Naive B cell (primary cell): ENCODE data around the gene CLSTN2. TPM values are rescaled to one million over a fixed set of nuclear protein-coding genes. Genes with fewer than 3 reads are reported as not detected.

Experiments used
- ATAC-seq, 2 donors: fragments of 150-1000 bp; cut with Tn5 transposase; 2 replicates each; pipeline ENCODE4 v1.10.0; 2021; ENCODE audit warnings: low read depth in 2 of 2, mild to moderate bottlenecking in 2 of 2, moderate library complexity in 2 of 2
- DNase-seq: peaks from one replicate; pipeline ENCODE4 v3.0.0; 2022
- H3K27ac Mint-ChIP-seq, 6 donors: one replicate each; pipeline ENCODE4 v1.8.0; 2020 to 2022; ENCODE audit warnings: mild to moderate bottlenecking in 6 of 6, mixed read lengths in 6 of 6, moderate library complexity in 5 of 6, inconsistent platforms in 2 of 6
- H3K27me3 Mint-ChIP-seq, 3 donors: one replicate each; pipeline ENCODE4 v1.8.0; 2021 to 2022; ENCODE audit warnings: mixed read lengths in 3 of 3, mild to moderate bottlenecking in 1 of 3
- H3K36me3 Mint-ChIP-seq, 2 donors: one replicate each; pipeline ENCODE4 v1.8.0; 2020 to 2022; ENCODE audit warnings: mixed read lengths in 2 of 2, inconsistent platforms in 1 of 2, mild to moderate bottlenecking in 1 of 2
- H3K4me1 Mint-ChIP-seq, 3 donors: one replicate each; pipeline ENCODE4 v1.8.0; 2020 to 2022; ENCODE audit warnings: mixed read lengths in 3 of 3, inconsistent platforms in 1 of 3, mild to moderate bottlenecking in 1 of 3, moderate library complexity in 1 of 3
- H3K4me3 Mint-ChIP-seq, 8 donors: one replicate each; pipeline ENCODE4 v1.8.0; 2020 to 2022; ENCODE audit warnings: mild to moderate bottlenecking in 8 of 8, mixed read lengths in 8 of 8, moderate library complexity in 8 of 8, inconsistent platforms in 2 of 8
- H3K9me3 Mint-ChIP-seq, 7 donors: one replicate each; pipeline ENCODE4 v1.8.0; 2020 to 2022; ENCODE audit warnings: mixed read lengths in 7 of 7, mild to moderate bottlenecking in 5 of 7, inconsistent platforms in 2 of 7, moderate library complexity in 1 of 7
- polyA plus RNA-seq, 6 donors: library from polyadenylated mRNA; unstranded; fragments of 300-500 nt; fragmentation: Illumina TruSeq; gene quantifications; one replicate each; pipeline ENCODE4 v1.2.3, GENCODE V29; 2021; ENCODE audit warnings: low read depth in 6 of 6

CLSTN2 gene
- polyA plus RNA-seq, 6 donors from 2014 or later: not detected

DNA sequence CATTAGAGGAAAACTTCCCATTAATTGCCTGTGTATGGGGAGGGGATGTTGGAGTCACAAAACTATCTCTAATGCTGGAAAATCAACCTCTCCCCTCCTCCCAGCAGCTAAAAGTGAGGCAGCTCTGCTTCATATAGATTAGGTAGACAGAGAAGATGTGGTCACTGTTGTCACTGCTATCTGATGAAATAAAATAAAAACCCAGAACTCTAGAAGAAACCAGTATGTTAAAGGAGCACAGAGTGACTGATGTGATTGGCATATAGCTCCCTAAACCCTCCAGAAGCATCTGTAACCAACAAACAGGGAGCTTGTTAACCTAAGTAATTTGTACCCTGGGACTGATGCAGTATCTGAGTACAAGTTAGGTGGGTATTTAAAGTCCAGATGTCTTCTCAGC lies 531.0 kb downstream of the CLSTN2 start:
- Mint-ChIP-seq H3K4me1 (no peaks in the 10 kb centered on the region), H3K27me3 (peaks cover 0 to 5% (median 0%) of the 10 kb centered on the region in 3 donors)
- no peak for ATAC-seq

DNA sequence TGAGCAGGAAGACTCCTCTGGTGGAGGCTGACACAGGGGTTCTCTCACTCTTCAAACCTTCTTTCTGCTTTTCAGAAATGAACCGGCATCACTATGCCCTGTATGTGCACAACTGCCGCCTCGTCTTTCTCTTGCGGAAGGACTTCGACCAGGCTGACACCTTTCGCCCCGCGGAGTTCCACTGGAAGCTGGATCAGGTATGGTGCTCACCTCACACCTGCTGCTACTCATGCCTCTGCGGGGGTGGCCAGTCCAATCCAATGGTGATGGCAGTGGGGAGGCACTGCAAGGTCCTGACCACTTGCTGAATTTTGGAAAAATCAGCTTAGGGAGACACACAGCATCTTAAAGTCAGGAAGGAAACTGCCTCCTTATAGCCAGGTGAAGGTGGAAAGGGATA lies 531.5 kb downstream of the CLSTN2 start:
- no peak overlapping the region for H3K27ac Mint-ChIP-seq
- H3K9me3 Mint-ChIP-seq: peaks cover 0 to 3% (median 1%) of the 10 kb centered on the region in 7 donors
- H3K4me1 Mint-ChIP-seq: no peaks in the 10 kb centered on the region
- no peaks in the 10 kb centered on the region for H3K36me3 Mint-ChIP-seq
- no peak for DNase-seq
- peaks cover 0 to 5% (median 0%) of the 10 kb centered on the region in 3 donors for H3K27me3 Mint-ChIP-seq
- no peak for ATAC-seq
- no peak overlapping the region for H3K4me3 Mint-ChIP-seq

More for the DNA sequence above, 531.0 kb downstream of the CLSTN2 start:
- no peak overlapping the region for H3K4me3 Mint-ChIP-seq
- H3K27ac Mint-ChIP-seq: no peak overlapping the region
- no peaks in the 10 kb centered on the region for H3K36me3 Mint-ChIP-seq
- DNase-seq: no peak
- H3K9me3 Mint-ChIP-seq: peaks cover 0 to 3% (median 2%) of the 10 kb centered on the region in 7 donors

GRCh38 chr3:140467104-140467577 lies 532.2 kb downstream of the CLSTN2 start:
- ATAC-seq: no peak
- DNase-seq: no peak
- peaks cover 0 to 5% (median 0%) of the 10 kb centered on the region in 3 donors for H3K27me3 Mint-ChIP-seq
- H3K4me1 Mint-ChIP-seq: no peaks in the 10 kb centered on the region
- no peaks in the 10 kb centered on the region for H3K36me3 Mint-ChIP-seq
- H3K4me3 Mint-ChIP-seq: no peak overlapping the region
- no peak overlapping the region for H3K27ac Mint-ChIP-seq
- H3K9me3 Mint-ChIP-seq: peaks cover 0 to 6% (median 0%) of the 10 kb centered on the region in 7 donors

GRCh38 chr3:140467796-140468315 lies 532.9 kb downstream of the CLSTN2 start:
- Mint-ChIP-seq H3K4me3 (no peak overlapping the region), H3K27ac (no peak overlapping the region), H3K4me1 (no peaks in the 10 kb centered on the region), H3K27me3 (peaks cover 0 to 5% (median 0%) of the 10 kb centered on the region in 3 donors), H3K9me3 (peaks cover 0 to 6% (median 0%) of the 10 kb centered on the region in 7 donors), H3K36me3 (no peaks in the 10 kb centered on the region)
- ATAC-seq (no peak), DNase-seq (no peak)

DNA sequence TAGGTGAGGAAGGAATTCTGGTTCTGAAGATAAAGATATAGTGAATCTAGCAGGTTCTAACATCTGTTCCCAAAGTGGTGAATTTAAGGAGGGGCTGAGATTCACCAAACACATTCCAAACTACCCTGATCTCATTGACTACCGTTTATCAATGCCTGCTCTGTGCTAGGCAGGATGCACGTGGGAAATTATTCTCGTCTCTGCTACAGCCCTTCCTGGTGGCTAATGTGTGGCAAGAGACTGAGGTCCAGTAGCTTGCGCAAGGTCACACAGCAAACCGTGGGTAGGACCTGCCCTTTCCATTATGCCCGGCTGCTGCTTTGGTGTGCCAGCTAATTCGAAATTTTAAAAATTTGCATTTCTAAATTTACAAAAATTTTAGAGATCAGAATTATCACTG lies 533.4 kb downstream of the CLSTN2 start:
- H3K36me3 Mint-ChIP-seq: no peaks in the 10 kb centered on the region
- H3K27me3 Mint-ChIP-seq: peaks cover 0 to 5% (median 0%) of the 10 kb centered on the region in 3 donors

GRCh38 chr3:140469491-140469890 lies 534.5 kb downstream of the CLSTN2 start:
- Mint-ChIP-seq H3K4me1 (no peaks in the 10 kb centered on the region), H3K27me3 (peaks cover 0 to 5% (median 0%) of the 10 kb centered on the region in 3 donors), H3K4me3 (no peak overlapping the region), H3K27ac (no peak overlapping the region), H3K9me3 (peaks cover 0 to 9% (median 0%) of the 10 kb centered on the region in 7 donors), H3K36me3 (no peaks in the 10 kb centered on the region)
- DNase-seq (no peak), ATAC-seq (no peak)

More for the DNA sequence above, 533.4 kb downstream of the CLSTN2 start:
- no peak overlapping the region for H3K27ac Mint-ChIP-seq
- no peak overlapping the region for H3K4me3 Mint-ChIP-seq
- H3K9me3 Mint-ChIP-seq: peaks cover 0 to 6% (median 0%) of the 10 kb centered on the region in 7 donors
- H3K4me1 Mint-ChIP-seq: no peaks in the 10 kb centered on the region
- ATAC-seq (no peak), DNase-seq (no peak)

- ATAC-seq (no peak), DNase-seq (no peak)
- H3K27ac Mint-ChIP-seq: no peak overlapping the region
- no peaks in the 10 kb centered on the region for H3K36me3 Mint-ChIP-seq
- no peaks in the 10 kb centered on the region for H3K4me1 Mint-ChIP-seq
- peaks cover 0 to 5% (median 0%) of the 10 kb centered on the region in 3 donors for H3K27me3 Mint-ChIP-seq
- H3K4me3 Mint-ChIP-seq: no peak overlapping the region
- H3K9me3 Mint-ChIP-seq: peaks cover 0 to 9% (median 0%) of the 10 kb centered on the region in 7 donors
Observed at GRCh38 chr3:140470211-140470610, 535.2 kb downstream of the CLSTN2 start.

DNA sequence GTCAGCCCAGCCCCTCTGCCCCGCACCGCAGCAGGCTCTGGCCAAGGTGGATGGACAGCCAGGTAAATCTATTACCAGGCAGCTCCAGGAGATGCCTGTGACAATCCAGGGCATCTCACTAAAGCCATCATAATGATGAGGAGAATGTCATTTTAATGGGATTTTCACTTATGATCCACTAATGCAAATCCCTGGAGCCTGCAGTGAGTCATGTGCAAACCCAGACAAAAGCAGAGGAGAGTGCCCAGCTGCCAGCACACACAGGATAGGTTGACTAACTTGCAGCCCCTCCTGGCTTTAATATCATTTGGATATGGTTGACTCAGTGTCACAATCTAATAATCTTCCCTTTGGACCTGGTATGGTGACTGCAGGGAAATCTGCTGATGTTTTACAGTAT lies 536.0 kb downstream of the CLSTN2 start:
- peaks cover 0 to 5% (median 0%) of the 10 kb centered on the region in 3 donors for H3K27me3 Mint-ChIP-seq
- no peak overlapping the region for H3K27ac Mint-ChIP-seq
- no peaks in the 10 kb centered on the region for H3K4me1 Mint-ChIP-seq
- H3K4me3 Mint-ChIP-seq: no peak overlapping the region
- peaks cover 0 to 9% (median 0%) of the 10 kb centered on the region in 7 donors for H3K9me3 Mint-ChIP-seq
- H3K36me3 Mint-ChIP-seq: no peaks in the 10 kb centered on the region
- no peak for DNase-seq
- ATAC-seq: no peak

DNA sequence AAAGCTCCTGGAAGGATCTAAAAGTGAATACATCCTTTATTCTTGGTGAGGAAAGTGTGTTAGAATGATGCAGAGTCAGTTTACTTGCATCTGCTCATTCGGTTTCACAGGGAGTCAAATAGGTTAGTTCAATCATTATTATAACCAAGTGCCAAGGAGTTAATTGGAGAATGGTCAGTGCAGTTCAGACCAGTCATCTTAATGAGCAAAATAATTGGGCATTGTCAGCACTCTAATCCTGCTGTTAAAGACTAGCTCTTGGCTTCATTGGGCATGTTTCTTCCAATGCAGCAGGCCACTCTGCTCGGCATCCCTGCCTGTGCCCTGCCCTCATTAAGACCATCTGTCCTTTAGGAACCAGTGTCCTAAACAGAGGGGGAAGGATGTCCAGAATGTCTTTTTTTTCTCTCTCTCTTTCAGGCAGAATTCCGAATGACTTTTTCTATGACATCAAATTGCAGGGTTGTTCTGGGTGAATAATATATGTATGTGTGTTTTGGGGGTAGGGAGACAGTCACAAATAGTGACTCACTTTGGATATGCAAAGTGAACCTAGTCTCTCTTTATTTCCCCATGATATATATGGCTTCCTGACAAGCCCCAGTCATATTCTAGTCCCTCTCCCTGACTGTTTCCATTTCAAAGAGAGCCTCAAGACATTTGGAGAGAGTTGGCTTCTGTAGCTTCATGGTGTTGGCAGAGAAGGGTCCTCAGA lies 537.5 kb downstream of the CLSTN2 start:
- ATAC-seq (no peak), DNase-seq (no peak)
- Mint-ChIP-seq H3K4me1 (no peaks in the 10 kb centered on the region), H3K27ac (no peak overlapping the region), H3K36me3 (no peaks in the 10 kb centered on the region), H3K27me3 (peaks cover 0 to 5% (median 0%) of the 10 kb centered on the region in 3 donors), H3K4me3 (no peak overlapping the region), H3K9me3 (peaks cover 0 to 9% (median 4%) of the 10 kb centered on the region in 7 donors)

- Mint-ChIP-seq H3K36me3 (no peaks in the 10 kb centered on the region), H3K9me3 (peaks cover 2 to 16% (median 5%) of the 10 kb centered on the region in 7 donors), H3K27me3 (peaks cover 0 to 47% (median 11%) of the 10 kb centered on the region in 3 donors), H3K4me3 (no peak overlapping the region), H3K27ac (no peak overlapping the region), H3K4me1 (no peaks in the 10 kb centered on the region)
- ATAC-seq: no peak
- DNase-seq: no peak
Observed at GRCh38 chr3:140487566-140487965, 552.6 kb downstream of the CLSTN2 start.

DNA sequence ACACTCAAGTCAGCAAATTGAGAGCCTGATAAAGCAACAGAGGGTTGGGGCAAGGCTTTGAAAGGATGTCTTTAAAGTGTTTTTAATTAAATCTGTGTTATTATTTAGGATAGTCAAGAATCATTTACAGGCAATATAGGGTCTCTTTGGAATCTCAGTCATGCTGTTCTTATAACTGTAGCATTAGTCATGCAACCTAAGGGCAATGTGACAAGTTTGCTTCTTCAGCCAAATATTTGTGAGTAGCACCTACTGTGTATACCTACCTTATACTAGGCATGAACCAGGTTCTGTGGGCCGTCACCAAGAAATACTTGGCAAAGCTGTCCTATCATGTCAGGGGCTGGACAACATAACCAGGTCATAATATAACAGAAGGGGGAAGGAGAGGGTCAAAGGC lies 558.3 kb downstream of the CLSTN2 start:
- H3K4me3 Mint-ChIP-seq: no peak overlapping the region
- DNase-seq: no peak
- ATAC-seq: no peak
- peaks cover 0 to 11% (median 5%) of the 10 kb centered on the region in 3 donors for H3K27me3 Mint-ChIP-seq
- no peaks in the 10 kb centered on the region for H3K4me1 Mint-ChIP-seq
- peaks cover 0 to 4% (median 0%) of the 10 kb centered on the region in 7 donors for H3K9me3 Mint-ChIP-seq
- H3K27ac Mint-ChIP-seq: no peak overlapping the region
- H3K36me3 Mint-ChIP-seq: no peaks in the 10 kb centered on the region

GRCh38 chr3:140494970-140495369 lies 560.0 kb downstream of the CLSTN2 start:
- Mint-ChIP-seq H3K27ac (no peak overlapping the region), H3K9me3 (peaks cover 0 to 4% (median 0%) of the 10 kb centered on the region in 7 donors), H3K4me3 (no peak overlapping the region), H3K36me3 (no peaks in the 10 kb centered on the region), H3K4me1 (no peaks in the 10 kb centered on the region), H3K27me3 (peaks cover 0 to 5% (median 0%) of the 10 kb centered on the region in 3 donors)
- DNase-seq: no peak
- ATAC-seq: no peak

DNA sequence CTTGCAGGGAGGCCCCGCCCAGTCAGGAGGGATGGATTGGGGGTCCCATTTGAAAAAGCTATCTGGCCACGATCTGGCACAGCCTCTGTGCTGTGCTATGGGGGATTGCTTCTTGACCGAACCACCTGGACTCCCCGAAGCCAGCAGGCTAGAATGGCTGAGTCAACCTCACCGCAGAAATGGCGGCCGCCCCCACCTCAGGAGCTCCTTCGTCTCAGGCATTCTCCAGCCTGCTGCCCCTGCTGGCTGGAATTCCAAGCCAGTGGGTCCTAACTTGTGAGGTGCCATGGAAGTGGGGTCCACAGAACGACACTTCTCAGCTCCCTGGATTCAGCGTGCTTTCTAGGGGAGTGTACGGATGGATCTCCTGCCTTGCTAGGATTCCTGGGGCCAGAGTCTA lies 562.3 kb downstream of the CLSTN2 start:
- Mint-ChIP-seq H3K4me3 (no peak overlapping the region), H3K9me3 (peaks cover 0 to 4% (median 0%) of the 10 kb centered on the region in 7 donors), H3K4me1 (no peaks in the 10 kb centered on the region), H3K36me3 (no peaks in the 10 kb centered on the region), H3K27ac (no peak overlapping the region), H3K27me3 (peaks cover 0 to 5% (median under 1%) of the 10 kb centered on the region in 3 donors)
- ATAC-seq (no peak), DNase-seq (no peak)
